SK-N-SH (cell line): ENCODE results near the gene ANKRD13B. TPM values are rescaled to one million over a fixed set of nuclear protein-coding genes. Genes with fewer than 3 reads are reported as not detected.

Experiments used
- CTCF ChIA-PET: fragments of 300-600, 350-600 bp; formaldehyde crosslinking; extraction: SDS; loops from one replicate; lab custom pipeline; 2021; lab: Yijun Ruan, JAX
- POLR2A ChIA-PET: fragments of 350-600 bp; sonication (Branson Sonifier 250); formaldehyde crosslinking; extraction: SDS; loops from one replicate; lab custom pipeline; 2020; ENCODE audit warnings: antibody characterized with exemption, inconsistent platforms; lab: Yijun Ruan, JAX
- DNase-seq: peaks from one replicate; pipeline ENCODE4 v3.0.0; 2012
- H2AFZ ChIP-seq: fragments of 200-600 bp; sonication (generic); 2 replicates; pipeline ENCODE4 v1.8.1; 2016; ENCODE audit warnings: antibody characterized with exemption, mild to moderate bottlenecking, low read depth
- H3F3A ChIP-seq: fragments of 200-600 bp; sonication (generic); replicated peaks from 2 replicates; pipeline ENCODE3; 2016; ENCODE audit warnings: antibody characterized with exemption, mild to moderate bottlenecking; ENCODE audit not compliant: insufficient read depth
- H3K27ac ChIP-seq, 2 experiments: fragments of 200-500 bp in 1 of 2; fragments of 200-600 bp in 1 of 2; sonication (Bioruptor generic) in 1 of 2; sonication (generic), shearing (Covaris generic) in 1 of 2; 2 replicates each; pipeline versions ENCODE4 v1.5.1 to v1.6.1; 2014 to 2016; ENCODE audit warnings: low read depth in 2 of 2, inconsistent platforms in 1 of 2, low read length in 1 of 2, mild to moderate bottlenecking in 1 of 2, mixed read lengths in 1 of 2
- H3K27me3 ChIP-seq: fragments of 200-600 bp; sonication (generic), shearing (Covaris generic); 2 replicates; pipeline ENCODE4 v1.6.1; 2016; ENCODE audit warnings: mixed run types; ENCODE audit not compliant: insufficient read depth
- H3K36me3 ChIP-seq, 2 experiments: fragments of 200-500 bp in 1 of 2; fragments of 200-600 bp in 1 of 2; sonication (Bioruptor generic) in 1 of 2; sonication (generic) in 1 of 2; replicated peaks in 1 of 2; 2 replicates each; pipeline versions ENCODE3 to v1.5.1; 2014 to 2016; ENCODE audit warnings: low read length in 1 of 2, mild to moderate bottlenecking in 1 of 2; ENCODE audit not compliant: insufficient read depth in 2 of 2, control insufficient read depth in 1 of 2
- H3K4me1 ChIP-seq, 2 experiments: fragments of 200-500 bp in 1 of 2; fragments of 200-600 bp in 1 of 2; sonication (Bioruptor generic) in 1 of 2; sonication (generic), shearing (Covaris generic) in 1 of 2; 2 replicates each; pipeline versions ENCODE4 v1.5.1 to v1.6.1; 2014 to 2016; ENCODE audit warnings: low read depth in 1 of 2, low read length in 1 of 2, mixed run types in 1 of 2; ENCODE audit not compliant: insufficient read depth in 2 of 2, control insufficient read depth in 1 of 2
- H3K4me2 ChIP-seq: fragments of 200-600 bp; sonication (generic), shearing (Covaris generic); 2 replicates; pipeline ENCODE4 v1.6.1; 2017; ENCODE audit warnings: mixed run types
- H3K4me3 ChIP-seq, 2 experiments: fragments of 200-500 bp in 1 of 2; fragments of 200-600 bp in 1 of 2; sonication (Bioruptor generic) in 1 of 2; sonication (generic), shearing (Covaris generic) in 1 of 2; 2 replicates each; pipeline versions ENCODE4 v1.5.1 to v1.8.1; 2014 to 2016; ENCODE audit warnings: low read depth in 2 of 2, inconsistent platforms in 1 of 2, low read length in 1 of 2, mild to moderate bottlenecking in 1 of 2, mixed read lengths in 1 of 2, moderate library complexity in 1 of 2
- H3K79me2 ChIP-seq: fragments of 200-600 bp; sonication (generic); 2 replicates; pipeline ENCODE4 v1.8.1; 2017; ENCODE audit warnings: mild to moderate bottlenecking; ENCODE audit not compliant: insufficient read depth
- H3K9ac ChIP-seq: fragments of 200-600 bp; sonication (generic); 2 replicates; pipeline ENCODE4 v1.6.1; 2017; ENCODE audit warnings: mixed run types
- H3K9me2 ChIP-seq: fragments of 200-600 bp; sonication (generic); 2 replicates; pipeline ENCODE4 v1.6.1; 2017; ENCODE audit warnings: mixed run types
- H3K9me3 ChIP-seq: fragments of 200-600 bp; sonication (generic); 2 replicates; pipeline ENCODE4 v1.6.1; 2017; ENCODE audit warnings: mixed run types, mild to moderate bottlenecking, moderate library complexity
- H4K20me1 ChIP-seq: fragments of 200-600 bp; sonication (generic); 2 replicates; pipeline ENCODE4 v1.6.1; 2017; ENCODE audit warnings: mild to moderate bottlenecking, mixed run types; ENCODE audit not compliant: insufficient read depth
- EZH2phosphoT487 ChIP-seq: fragments of 200-600 bp; sonication (generic); IDR thresholded peaks from 2 replicates; pipeline ENCODE4 v1.6.1; 2017; ENCODE audit warnings: low read depth, mixed run types, mild to moderate bottlenecking, antibody characterized with exemption, moderate library complexity, borderline replicate concordance
- GABPA ChIP-seq: IDR thresholded peaks from 2 replicates; pipeline ENCODE4 v1.4.0; 2012; ENCODE audit warnings: low read depth, mild to moderate bottlenecking
- MXI1 ChIP-seq: IDR thresholded peaks from 2 replicates; pipeline ENCODE4 v1.6.1; 2012; ENCODE audit warnings: mild to moderate bottlenecking, low read depth, low read length, improper control_type of control experiment
- NFIC ChIP-seq: IDR thresholded peaks from 2 replicates; pipeline ENCODE4 v1.4.0; 2012; ENCODE audit warnings: borderline replicate concordance
- NRF1 ChIP-seq: IDR thresholded peaks from 2 replicates; pipeline ENCODE4 v1.6.1; 2012; ENCODE audit warnings: low read depth, mild to moderate bottlenecking, low read length
- POLR2AphosphoS5 ChIP-seq: IDR thresholded peaks from 2 replicates; pipeline ENCODE4 v1.6.1; 2012; ENCODE audit warnings: low read depth, low read length
- RAD21 ChIP-seq: IDR thresholded peaks from 2 replicates; pipeline ENCODE4 v1.6.1; 2012; ENCODE audit warnings: mild to moderate bottlenecking, low read length
- RFX5 ChIP-seq: IDR thresholded peaks from 2 replicates; pipeline ENCODE4 v1.6.1; 2012; ENCODE audit warnings: mild to moderate bottlenecking, improper control_type of control experiment, low read length
- SIN3A ChIP-seq: IDR thresholded peaks from 2 replicates; pipeline ENCODE4 v1.6.1; 2012; ENCODE audit warnings: low read depth, mild to moderate bottlenecking, low read length, moderate library complexity, borderline replicate concordance
- SMC3 ChIP-seq: IDR thresholded peaks from 2 replicates; pipeline ENCODE4 v1.6.1; 2012; ENCODE audit warnings: low read depth, low read length, improper control_type of control experiment
- TAF1 ChIP-seq: IDR thresholded peaks from 2 replicates; pipeline ENCODE4 v1.6.1; 2012; ENCODE audit warnings: low read depth, mild to moderate bottlenecking, low read length, moderate library complexity, borderline replicate concordance
- YY1 ChIP-seq: IDR thresholded peaks from 2 replicates; pipeline ENCODE4 v1.4.0; 2012; ENCODE audit warnings: low read depth, mild to moderate bottlenecking
- polyA plus RNA-seq, 3 experiments: library from polyadenylated mRNA; depleted of rRNA; stranded (reverse); fragments of >200 nt; gene quantifications; 2 replicates each; pipeline ENCODE4 v1.2.3, GENCODE V29; 2012
- TF ChIP-seq, protein P1 (sequence below): fragments of 200-600 bp; sonication (generic); IDR thresholded peaks from 2 replicates; pipeline ENCODE4 v1.6.1; 2017; ENCODE audit warnings: antibody characterized with exemption, mild to moderate bottlenecking, moderate library complexity
- TF ChIP-seq, protein P2 (sequence below): IDR thresholded peaks from 2 replicates; pipeline ENCODE4 v1.6.1; 2012; ENCODE audit warnings: mild to moderate bottlenecking, low read depth, low read length, moderate library complexity
- TF ChIP-seq, protein P3 (sequence below): IDR thresholded peaks from 2 replicates; pipeline ENCODE4 v1.4.0; 2012; ENCODE audit warnings: low read depth

The ANKRD13B gene
- polyA plus RNA-seq, 1 of the 3 experiments (the other 2 are of a cell fraction): 16.1 TPM

DNA sequence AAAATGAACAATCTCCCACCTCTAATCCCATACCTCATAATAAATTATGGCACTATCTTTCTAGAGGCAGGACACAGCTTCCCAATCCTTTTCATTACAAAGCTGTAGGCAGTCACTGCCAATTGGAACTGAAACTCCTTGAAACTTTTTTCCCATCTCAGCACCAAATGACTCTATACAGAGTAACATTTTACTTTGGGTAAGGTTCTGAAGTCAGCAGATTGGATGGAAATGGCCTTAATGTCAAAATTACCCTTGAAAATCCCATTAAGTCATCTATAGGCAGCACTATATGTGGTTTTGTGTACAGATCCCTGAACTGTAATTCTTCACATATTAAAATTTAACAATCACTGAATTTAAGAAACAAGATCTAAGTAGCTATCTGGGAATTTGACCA, 60.0 kb downstream of the ANKRD13B start:
- ChIA-PET CTCF (interaction anchor here (0.9 to 2.0 kb wide), 3 partner anchors 14 to 61 kb away, joined by 3 to 7 read pairs (median 4); no protein-coding TSS in a partner anchor), POLR2A (no interaction called here)
- no peaks in the 10 kb centered on the region for H3K27me3 ChIP-seq
- peaks cover 30 to 36% of the 10 kb centered on the region in 2 experiments for H3K36me3 ChIP-seq
- H3K4me3 ChIP-seq: no peak overlapping the region
- H3F3A ChIP-seq: peaks cover 7% of the 10 kb centered on the region
- no peak overlapping the region for H3K27ac ChIP-seq
- H3K4me2 ChIP-seq: no peak overlapping the region
- no peaks in the 10 kb centered on the region for H3K79me2 ChIP-seq
- no peak for TF ChIP-seq SIN3A
- no peak for TF ChIP-seq RFX5
- TF ChIP-seq GABPA: no peak
- TF ChIP-seq NRF1: no peak
- TF ChIP-seq, protein P1, sequence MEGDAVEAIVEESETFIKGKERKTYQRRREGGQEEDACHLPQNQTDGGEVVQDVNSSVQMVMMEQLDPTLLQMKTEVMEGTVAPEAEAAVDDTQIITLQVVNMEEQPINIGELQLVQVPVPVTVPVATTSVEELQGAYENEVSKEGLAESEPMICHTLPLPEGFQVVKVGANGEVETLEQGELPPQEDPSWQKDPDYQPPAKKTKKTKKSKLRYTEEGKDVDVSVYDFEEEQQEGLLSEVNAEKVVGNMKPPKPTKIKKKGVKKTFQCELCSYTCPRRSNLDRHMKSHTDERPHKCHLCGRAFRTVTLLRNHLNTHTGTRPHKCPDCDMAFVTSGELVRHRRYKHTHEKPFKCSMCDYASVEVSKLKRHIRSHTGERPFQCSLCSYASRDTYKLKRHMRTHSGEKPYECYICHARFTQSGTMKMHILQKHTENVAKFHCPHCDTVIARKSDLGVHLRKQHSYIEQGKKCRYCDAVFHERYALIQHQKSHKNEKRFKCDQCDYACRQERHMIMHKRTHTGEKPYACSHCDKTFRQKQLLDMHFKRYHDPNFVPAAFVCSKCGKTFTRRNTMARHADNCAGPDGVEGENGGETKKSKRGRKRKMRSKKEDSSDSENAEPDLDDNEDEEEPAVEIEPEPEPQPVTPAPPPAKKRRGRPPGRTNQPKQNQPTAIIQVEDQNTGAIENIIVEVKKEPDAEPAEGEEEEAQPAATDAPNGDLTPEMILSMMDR: no peak
- TF ChIP-seq SMC3: no peak
- no peak for TF ChIP-seq NFIC
- TF ChIP-seq EZH2phosphoT487: no peak
- no peak for TF ChIP-seq RAD21
- TF ChIP-seq, protein P2, sequence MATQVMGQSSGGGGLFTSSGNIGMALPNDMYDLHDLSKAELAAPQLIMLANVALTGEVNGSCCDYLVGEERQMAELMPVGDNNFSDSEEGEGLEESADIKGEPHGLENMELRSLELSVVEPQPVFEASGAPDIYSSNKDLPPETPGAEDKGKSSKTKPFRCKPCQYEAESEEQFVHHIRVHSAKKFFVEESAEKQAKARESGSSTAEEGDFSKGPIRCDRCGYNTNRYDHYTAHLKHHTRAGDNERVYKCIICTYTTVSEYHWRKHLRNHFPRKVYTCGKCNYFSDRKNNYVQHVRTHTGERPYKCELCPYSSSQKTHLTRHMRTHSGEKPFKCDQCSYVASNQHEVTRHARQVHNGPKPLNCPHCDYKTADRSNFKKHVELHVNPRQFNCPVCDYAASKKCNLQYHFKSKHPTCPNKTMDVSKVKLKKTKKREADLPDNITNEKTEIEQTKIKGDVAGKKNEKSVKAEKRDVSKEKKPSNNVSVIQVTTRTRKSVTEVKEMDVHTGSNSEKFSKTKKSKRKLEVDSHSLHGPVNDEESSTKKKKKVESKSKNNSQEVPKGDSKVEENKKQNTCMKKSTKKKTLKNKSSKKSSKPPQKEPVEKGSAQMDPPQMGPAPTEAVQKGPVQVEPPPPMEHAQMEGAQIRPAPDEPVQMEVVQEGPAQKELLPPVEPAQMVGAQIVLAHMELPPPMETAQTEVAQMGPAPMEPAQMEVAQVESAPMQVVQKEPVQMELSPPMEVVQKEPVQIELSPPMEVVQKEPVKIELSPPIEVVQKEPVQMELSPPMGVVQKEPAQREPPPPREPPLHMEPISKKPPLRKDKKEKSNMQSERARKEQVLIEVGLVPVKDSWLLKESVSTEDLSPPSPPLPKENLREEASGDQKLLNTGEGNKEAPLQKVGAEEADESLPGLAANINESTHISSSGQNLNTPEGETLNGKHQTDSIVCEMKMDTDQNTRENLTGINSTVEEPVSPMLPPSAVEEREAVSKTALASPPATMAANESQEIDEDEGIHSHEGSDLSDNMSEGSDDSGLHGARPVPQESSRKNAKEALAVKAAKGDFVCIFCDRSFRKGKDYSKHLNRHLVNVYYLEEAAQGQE: no peak
- no peak for TF ChIP-seq TAF1
- TF ChIP-seq POLR2AphosphoS5: no peak
- TF ChIP-seq YY1: no peak
- no peak for TF ChIP-seq MXI1
- TF ChIP-seq, protein P3, sequence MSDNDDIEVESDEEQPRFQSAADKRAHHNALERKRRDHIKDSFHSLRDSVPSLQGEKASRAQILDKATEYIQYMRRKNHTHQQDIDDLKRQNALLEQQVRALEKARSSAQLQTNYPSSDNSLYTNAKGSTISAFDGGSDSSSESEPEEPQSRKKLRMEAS: no peak
- H4K20me1 ChIP-seq: no peaks in the 10 kb centered on the region
- no peaks in the 10 kb centered on the region for H3K9me2 ChIP-seq
- no peaks in the 10 kb centered on the region for H3K4me1 ChIP-seq
- H3K9ac ChIP-seq: no peak overlapping the region
- no peak for DNase-seq
- H2AFZ ChIP-seq: no peak overlapping the region
- H3K9me3 ChIP-seq: no peaks in the 10 kb centered on the region
